Upper lobe of left lung (tissue), 4 donors: ENCODE results near the gene NPR2.

Experiments used
- CTCF ChIP-seq, 6 experiments: fragments of 450-650 bp in 4 of 6; fragments of 200-600 bp in 2 of 6; sonication (generic) in 2 of 6; IDR thresholded peaks; one replicate each; pipeline ENCODE4 v1.5.1; 2016 to 2019; ENCODE audit warnings: antibody characterized with exemption in 6 of 6
- POLR2A ChIP-seq, 4 donors: fragments of 450-650 bp; IDR thresholded peaks; one replicate each; pipeline ENCODE4 v1.5.1; 2016 to 2017; ENCODE audit warnings: antibody characterized with exemption in 4 of 4, mild to moderate bottlenecking in 2 of 4

- TF ChIP-seq CTCF (IDR thresholded peaks at IDR 0.05): no peak
- TF ChIP-seq POLR2A (IDR thresholded peaks at IDR 0.05): no peak
Observed at GRCh38 chr9:35840881-35841644, 49.7 kb downstream of the NPR2 start.
